PC-9 (cell line): ENCODE results near the gene TRIM7. TPM values are rescaled to one million over a fixed set of nuclear protein-coding genes. Genes with fewer than 3 reads are reported as not detected.
A peak's percentile ranks its signal among the peaks of the same experiment; 100 is the strongest.
"Not testable (repeated sequence)": the region's sequence is repeated elsewhere in the genome, so short reads cannot be mapped to it uniquely, and the experiment has no call there.

Experiments used
- BruUV-seq: library from RNA; stranded (reverse); fragments of 400-500 nt; replicated peaks from 2 replicates; lab custom pipeline; 2021; lab: Mats Ljungman, UMichigan
- CTCF ChIA-PET: fragments of 300-600 bp; sonication (Branson Sonifier 250); formaldehyde crosslinking; loops from one replicate; lab custom pipeline; 2022; ENCODE audit warnings: antibody characterized with exemption; lab: Charles Lee
- POLR2A ChIA-PET: fragments of 300-600 bp; sonication (Branson Sonifier 250); formaldehyde crosslinking; loops from one replicate; lab custom pipeline; 2022; ENCODE audit warnings: antibody characterized with exemption; ENCODE audit not compliant: unreplicated experiment; lab: Charles Lee
- DNase-seq, 2 experiments: peaks; one replicate each; pipeline versions ENCODE4 v3.0.0 to v3.0.0-alpha.2; 2015 to 2022; ENCODE audit warnings: mixed read lengths in 1 of 2
- H2AFZ ChIP-seq: fragments of 200-600 bp; sonication (generic); 2 replicates; pipeline ENCODE4 v1.8.1; 2017; ENCODE audit warnings: antibody characterized with exemption
- H3F3A ChIP-seq: fragments of 200-600 bp; sonication (generic); 2 replicates; pipeline ENCODE4 v1.8.1; 2017; ENCODE audit warnings: antibody characterized with exemption, mild to moderate bottlenecking, low read depth; ENCODE audit not compliant: insufficient read depth
- H3K27ac ChIP-seq: fragments of 200-600 bp; sonication (generic); 2 replicates; pipeline ENCODE4 v1.6.1; 2016; ENCODE audit warnings: mixed run types
- H3K27me3 ChIP-seq: fragments of 200-600 bp; sonication (generic); 2 replicates; pipeline ENCODE4 v1.6.1; 2016; ENCODE audit warnings: low read depth, mixed run types; ENCODE audit not compliant: insufficient read depth
- H3K36me3 ChIP-seq: fragments of 200-600 bp; sonication (generic); 2 replicates; pipeline ENCODE4 v1.6.1; 2016; ENCODE audit warnings: low read depth, mixed run types
- H3K4me1 ChIP-seq: fragments of 200-600 bp; sonication (generic); replicated peaks from 2 replicates; pipeline ENCODE4 v1.6.1; 2016; ENCODE audit warnings: mixed run types; ENCODE audit not compliant: insufficient read depth
- H3K4me2 ChIP-seq: fragments of 200-600 bp; sonication (generic); 2 replicates; pipeline ENCODE4 v1.6.1; 2017; ENCODE audit warnings: mixed run types
- H3K4me3 ChIP-seq: fragments of 200-600 bp; sonication (generic); 2 replicates; pipeline ENCODE4 v1.6.1; 2016; ENCODE audit warnings: mixed run types
- H3K79me2 ChIP-seq: fragments of 200-600 bp; sonication (generic); 2 replicates; pipeline ENCODE4 v1.6.1; 2017; ENCODE audit warnings: low read depth, mixed run types
- H3K9me2 ChIP-seq: fragments of 200-600 bp; sonication (generic); 2 replicates; pipeline ENCODE4 v1.8.1; 2017; ENCODE audit warnings: mild to moderate bottlenecking; ENCODE audit not compliant: insufficient read depth
- H3K9me3 ChIP-seq: fragments of 200-600 bp; sonication (generic); 2 replicates; pipeline ENCODE4 v1.8.1; 2016; ENCODE audit warnings: low read depth; ENCODE audit not compliant: insufficient read depth
- H4K20me1 ChIP-seq: fragments of 200-600 bp; sonication (generic); 2 replicates; pipeline ENCODE4 v1.8.1; 2017; ENCODE audit not compliant: insufficient read depth
- EZH2 ChIP-seq: fragments of 200-600 bp; sonication (generic); IDR thresholded peaks from 2 replicates; pipeline ENCODE4 v1.8.0; 2017; ENCODE audit warnings: antibody characterized with exemption, low read depth
- intact Hi-C: fragments of 100-400 bp; cut with micrococcal nuclease; formaldehyde crosslinking; loops from one replicate; pipeline ENCODE4 v1.10.0; 2022; ENCODE audit not compliant: unreplicated experiment
- total RNA-seq: library from RNA; stranded (reverse); gene quantifications from 2 replicates; pipeline ENCODE4 v1.2.3, GENCODE V29; 2021
- TF ChIP-seq, protein P1 (sequence below): fragments of 200-600 bp; sonication (generic); conservative IDR thresholded peaks from 2 replicates; pipeline ENCODE4 v1.6.1; 2017; ENCODE audit warnings: mixed run types, antibody characterized with exemption, mild to moderate bottlenecking, moderate library complexity

Gene TRIM7
- total RNA-seq, 1 experiment from 2014 or later = 9.2 TPM

DNA sequence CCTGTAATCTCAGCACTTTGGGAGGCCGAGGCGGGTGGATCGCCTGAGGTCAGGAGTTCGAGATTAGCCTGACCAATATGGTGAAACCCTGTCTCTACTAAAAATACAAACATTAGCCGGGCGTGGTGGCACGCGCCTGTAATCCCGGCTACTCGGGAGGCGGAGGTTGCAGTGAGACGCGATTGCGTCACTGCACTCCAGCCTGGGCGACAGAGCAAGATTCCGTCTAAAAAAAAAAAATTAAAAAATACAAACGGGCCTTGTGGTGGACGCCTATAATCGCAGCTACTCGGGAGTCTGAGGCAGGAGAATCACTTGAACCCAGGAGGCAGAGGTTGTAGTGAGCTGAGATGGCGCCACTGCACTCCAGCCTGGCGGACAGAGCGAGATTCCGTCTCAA is 4.0 kb upstream of the TRIM7 start:
- H3K9me2 ChIP-seq, CTCF ChIA-PET, DNase-seq, BruUV-seq, H3K4me3 ChIP-seq, H3K27ac ChIP-seq, H2AFZ ChIP-seq, H4K20me1 ChIP-seq, H3K79me2 ChIP-seq, H3K36me3 ChIP-seq, H3K4me2 ChIP-seq, H3K27me3 ChIP-seq, intact Hi-C loops, H3K9me3 ChIP-seq, POLR2A ChIA-PET: not testable (repeated sequence)
- peaks cover 36% of the 10 kb centered on the region; the same call in 1 of the 2 replicates for H3F3A ChIP-seq
- H3K4me1 ChIP-seq = peaks cover 12% of the 10 kb centered on the region

DNA sequence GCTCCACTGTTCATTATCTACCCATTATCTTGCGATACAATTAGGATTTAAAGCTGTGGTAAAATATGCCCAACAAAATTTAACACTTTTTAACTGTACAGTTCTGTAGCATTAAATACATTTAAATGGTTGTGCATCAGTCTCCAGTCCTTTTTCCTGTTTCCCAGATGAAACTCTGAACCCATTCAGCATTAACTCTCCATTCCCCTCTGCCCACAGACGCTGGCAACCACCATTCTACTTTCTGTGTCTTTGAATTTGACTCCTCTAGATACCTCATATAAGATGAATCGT is 2.9 kb upstream of the TRIM7 start:
- POLR2A ChIA-PET = interaction anchor here (0.6 to 1.0 kb wide), 5 partner anchors 8 to 396 kb away, joined by 3 to 18 read pairs (median 8); partner anchors contain the start of gene TRIM41
- CTCF ChIA-PET = no interaction called here
- H3F3A ChIP-seq = peaks cover 36% of the 10 kb centered on the region; the same call in 1 of the 2 replicates
- DNase-seq = no peak
- no peaks in the 10 kb centered on the region for H3K9me3 ChIP-seq
- H3K27me3 ChIP-seq = no peaks in the 10 kb centered on the region
- no peaks in the 10 kb centered on the region for H4K20me1 ChIP-seq
- H3K4me3 ChIP-seq = peak overlapping the region; percentile 69; the same call in 1 of the 2 replicates
- no TSS peak for BruUV-seq
- intact Hi-C loops = loop anchor here (1.0 kb wide), 2 partner anchors 10 to 14 kb away; no protein-coding TSS in a partner anchor
- TF ChIP-seq, protein P1, sequence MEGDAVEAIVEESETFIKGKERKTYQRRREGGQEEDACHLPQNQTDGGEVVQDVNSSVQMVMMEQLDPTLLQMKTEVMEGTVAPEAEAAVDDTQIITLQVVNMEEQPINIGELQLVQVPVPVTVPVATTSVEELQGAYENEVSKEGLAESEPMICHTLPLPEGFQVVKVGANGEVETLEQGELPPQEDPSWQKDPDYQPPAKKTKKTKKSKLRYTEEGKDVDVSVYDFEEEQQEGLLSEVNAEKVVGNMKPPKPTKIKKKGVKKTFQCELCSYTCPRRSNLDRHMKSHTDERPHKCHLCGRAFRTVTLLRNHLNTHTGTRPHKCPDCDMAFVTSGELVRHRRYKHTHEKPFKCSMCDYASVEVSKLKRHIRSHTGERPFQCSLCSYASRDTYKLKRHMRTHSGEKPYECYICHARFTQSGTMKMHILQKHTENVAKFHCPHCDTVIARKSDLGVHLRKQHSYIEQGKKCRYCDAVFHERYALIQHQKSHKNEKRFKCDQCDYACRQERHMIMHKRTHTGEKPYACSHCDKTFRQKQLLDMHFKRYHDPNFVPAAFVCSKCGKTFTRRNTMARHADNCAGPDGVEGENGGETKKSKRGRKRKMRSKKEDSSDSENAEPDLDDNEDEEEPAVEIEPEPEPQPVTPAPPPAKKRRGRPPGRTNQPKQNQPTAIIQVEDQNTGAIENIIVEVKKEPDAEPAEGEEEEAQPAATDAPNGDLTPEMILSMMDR = no peak
- TF ChIP-seq EZH2 = no peak
- no peaks in the 10 kb centered on the region for H3K9me2 ChIP-seq
- H3K79me2 ChIP-seq = no peaks in the 10 kb centered on the region
- H3K36me3 ChIP-seq = no peaks in the 10 kb centered on the region
- H3K4me2 ChIP-seq = peak overlapping the region; percentile 82
- no peak overlapping the region; the same call in 1 of the 2 replicates for H2AFZ ChIP-seq
- H3K4me1 ChIP-seq = peaks cover 12% of the 10 kb centered on the region
- no peak overlapping the region for H3K27ac ChIP-seq

DNA sequence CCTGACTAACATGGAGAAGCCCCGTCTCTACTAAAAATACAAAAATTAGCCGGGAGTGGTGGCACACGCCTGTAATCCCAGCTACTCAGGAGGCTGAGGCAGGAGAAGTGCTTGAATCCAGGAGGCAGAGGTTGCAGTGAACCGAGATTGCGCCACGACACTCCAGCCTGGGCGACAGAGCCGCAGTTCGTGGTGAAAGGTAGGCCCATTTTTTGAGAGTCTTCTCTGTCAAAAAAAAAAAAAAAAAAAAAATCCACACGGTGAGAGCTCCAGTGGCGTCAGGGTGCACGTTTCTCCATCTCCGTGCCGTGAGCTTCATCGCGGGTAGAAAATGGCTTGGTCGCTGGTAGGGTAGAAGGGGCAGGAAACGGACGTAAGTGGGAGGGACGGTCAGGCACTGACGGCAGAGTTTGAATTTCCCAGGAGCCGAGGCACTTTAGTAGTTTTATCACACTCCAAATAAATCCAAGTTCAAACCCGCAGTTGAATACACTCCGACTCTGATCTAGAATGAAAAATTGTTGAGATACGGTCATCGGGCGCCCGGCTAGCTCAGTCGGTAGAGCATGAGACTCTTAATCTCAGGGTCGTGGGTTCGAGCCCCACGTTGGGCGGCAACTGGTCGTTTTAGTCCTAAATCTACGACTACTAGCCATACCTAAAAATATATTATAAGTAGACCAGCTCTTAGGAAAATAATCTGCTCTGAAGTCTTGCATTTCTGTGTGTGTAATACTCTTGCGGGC is 2.4 kb upstream of the TRIM7 start:
- Histone ChIP-seq H3K36me3 (no peaks in the 10 kb centered on the region), H2AFZ (peak overlapping the region; percentile 86), H3K27me3 (no peaks in the 10 kb centered on the region), H3F3A (peaks cover 36% of the 10 kb centered on the region; the same call in 1 of the 2 replicates), H3K9me3 (no peaks in the 10 kb centered on the region), H3K4me1 (peaks cover 12% of the 10 kb centered on the region), H3K9me2 (no peaks in the 10 kb centered on the region), H3K27ac (peak overlapping the region; percentile 56), H3K4me2 (peak overlapping the region; percentile 82), H3K4me3 (peak overlapping the region; percentile 69), H3K79me2 (no peaks in the 10 kb centered on the region), H4K20me1 (no peaks in the 10 kb centered on the region)
- TF ChIP-seq, protein P1 = no peak
- TF ChIP-seq EZH2 = no peak
- intact Hi-C loops = loop anchor here (1.0 kb wide), 2 partner anchors 11 to 15 kb away; no protein-coding TSS in a partner anchor
- TSS peak; percentile 97 for BruUV-seq
- peak; percentile 82 to 86 for DNase-seq
- ChIA-PET CTCF (no interaction called here), POLR2A (interaction anchor here (0.5 to 1.0 kb wide), 11 partner anchors 9 to 395 kb away, joined by 3 to 19 read pairs (median 5); partner anchors contain the start of gene TRIM41)
